B cell (primary cell): ENCODE results near the gene SLC24A4.

Experiments used
- EZH2 ChIP-seq: IDR thresholded peaks from 2 replicates; pipeline ENCODE4 v1.6.1; 2012; ENCODE audit warnings: borderline replicate concordance, low read depth, mild to moderate bottlenecking, moderate library complexity, low read length; ENCODE audit not compliant: insufficient read depth, poor library complexity, severe bottlenecking
- TF ChIP-seq, protein P1 (sequence below): fragments of 200-600 bp; IDR thresholded peaks from one replicate; pipeline ENCODE4 v1.8.0; 2022; ENCODE audit warnings: antibody characterized with exemption, mild to moderate bottlenecking

DNA sequence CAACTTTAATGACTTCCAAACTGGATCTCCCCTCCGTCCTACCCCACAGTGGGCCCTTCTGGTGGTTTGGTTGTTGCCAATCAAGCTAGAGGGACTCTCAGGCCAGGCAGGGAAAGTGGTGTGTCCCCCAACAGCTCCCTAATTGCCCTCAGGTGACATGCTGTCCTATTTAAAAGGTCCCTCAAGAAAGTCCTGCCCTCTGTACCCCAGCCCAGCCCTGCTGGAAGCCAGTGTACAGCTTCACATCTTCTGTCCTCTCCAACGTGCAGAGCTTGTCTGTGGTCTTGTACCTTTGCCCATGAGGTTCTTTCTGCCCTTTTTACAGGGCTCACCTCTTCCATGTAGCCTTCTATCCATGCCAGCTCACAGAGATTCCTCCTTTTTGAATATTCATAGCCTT, 194.8 kb downstream of the SLC24A4 start:
- TF ChIP-seq, protein P1, sequence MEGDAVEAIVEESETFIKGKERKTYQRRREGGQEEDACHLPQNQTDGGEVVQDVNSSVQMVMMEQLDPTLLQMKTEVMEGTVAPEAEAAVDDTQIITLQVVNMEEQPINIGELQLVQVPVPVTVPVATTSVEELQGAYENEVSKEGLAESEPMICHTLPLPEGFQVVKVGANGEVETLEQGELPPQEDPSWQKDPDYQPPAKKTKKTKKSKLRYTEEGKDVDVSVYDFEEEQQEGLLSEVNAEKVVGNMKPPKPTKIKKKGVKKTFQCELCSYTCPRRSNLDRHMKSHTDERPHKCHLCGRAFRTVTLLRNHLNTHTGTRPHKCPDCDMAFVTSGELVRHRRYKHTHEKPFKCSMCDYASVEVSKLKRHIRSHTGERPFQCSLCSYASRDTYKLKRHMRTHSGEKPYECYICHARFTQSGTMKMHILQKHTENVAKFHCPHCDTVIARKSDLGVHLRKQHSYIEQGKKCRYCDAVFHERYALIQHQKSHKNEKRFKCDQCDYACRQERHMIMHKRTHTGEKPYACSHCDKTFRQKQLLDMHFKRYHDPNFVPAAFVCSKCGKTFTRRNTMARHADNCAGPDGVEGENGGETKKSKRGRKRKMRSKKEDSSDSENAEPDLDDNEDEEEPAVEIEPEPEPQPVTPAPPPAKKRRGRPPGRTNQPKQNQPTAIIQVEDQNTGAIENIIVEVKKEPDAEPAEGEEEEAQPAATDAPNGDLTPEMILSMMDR: no peak
- TF ChIP-seq EZH2: no peak
